Fibroblast of lung (primary cell): ENCODE results near the gene KCNIP1. TPM values are rescaled to one million over a fixed set of nuclear protein-coding genes. Genes with fewer than 3 reads are reported as not detected.

ENCODE experiments used
- DNase-seq, 2 donors: peaks; one replicate each; pipeline versions ENCODE4 v3.0.0 to v3.0.0-alpha.2; 2010; ENCODE audit warnings: low read depth in 2 of 2
- H2AFZ ChIP-seq: 2 replicates; pipeline ENCODE4 v1.5.1; 2012; ENCODE audit warnings: low read length, control low read depth, inconsistent platforms
- H3K27ac ChIP-seq: 2 replicates; pipeline ENCODE4 v1.5.1; 2011; ENCODE audit warnings: low read length, control low read depth; ENCODE audit not compliant: insufficient read depth
- H3K27me3 ChIP-seq: 2 replicates; pipeline ENCODE4 v1.5.1; 2011; ENCODE audit warnings: mild to moderate bottlenecking, low read length; ENCODE audit not compliant: control insufficient read depth, insufficient read depth
- H3K36me3 ChIP-seq: 2 replicates; pipeline ENCODE4 v1.5.1; 2011; ENCODE audit warnings: low read length; ENCODE audit not compliant: control insufficient read depth, insufficient read depth
- H3K4me1 ChIP-seq: 2 replicates; pipeline ENCODE4 v1.5.1; 2011; ENCODE audit warnings: low read length; ENCODE audit not compliant: control insufficient read depth, insufficient read depth; ENCODE audit errors: extremely low read depth
- H3K4me2 ChIP-seq: 2 replicates; pipeline ENCODE4 v1.5.1; 2011; ENCODE audit warnings: low read length, control low read depth; ENCODE audit not compliant: insufficient read depth; ENCODE audit errors: extremely low read depth
- H3K4me3 ChIP-seq, 4 experiments: fragments of 200-600 bp in 1 of 4; sonication (generic) in 1 of 4; replicated peaks in 1 of 4; 2 replicates each; pipeline ENCODE4 v1.5.1; 2011 to 2016; ENCODE audit warnings: low read length in 4 of 4, low read depth in 3 of 4, mild to moderate bottlenecking in 3 of 4, control low read depth in 2 of 4, inconsistent platforms in 1 of 4, mixed read lengths in 1 of 4; ENCODE audit not compliant: insufficient read depth in 1 of 4; ENCODE audit errors: control extremely low read depth in 1 of 4
- H3K79me2 ChIP-seq: 2 replicates; pipeline ENCODE4 v1.5.1; 2012; ENCODE audit warnings: mild to moderate bottlenecking, low read length, inconsistent platforms; ENCODE audit not compliant: control insufficient read depth, insufficient read depth
- H3K9ac ChIP-seq: 2 replicates; pipeline ENCODE4 v1.5.1; 2011; ENCODE audit warnings: mild to moderate bottlenecking, low read length, control low read depth; ENCODE audit not compliant: insufficient read depth
- H3K9me3 ChIP-seq: 2 replicates; pipeline ENCODE4 v1.5.1; 2012; ENCODE audit warnings: low read depth, low read length; ENCODE audit not compliant: control insufficient read depth, insufficient read depth
- H4K20me1 ChIP-seq: 2 replicates; pipeline ENCODE4 v1.5.1; 2011; ENCODE audit warnings: low read length; ENCODE audit not compliant: control insufficient read depth, insufficient read depth; ENCODE audit errors: extremely low read depth
- CTCF ChIP-seq, 2 donors: IDR thresholded peaks in 1 of 2; conservative IDR thresholded peaks in 1 of 2; 1 replicate in 1 of 2; 2 replicates in 1 of 2; pipeline ENCODE4 v1.5.1; 2011 to 2012; ENCODE audit warnings: low read length in 2 of 2, control low read depth in 1 of 2, inconsistent platforms in 1 of 2, low read depth in 1 of 2, mild to moderate bottlenecking in 1 of 2
- EZH2 ChIP-seq: IDR thresholded peaks from 2 replicates; pipeline ENCODE4 v1.5.1; 2012; ENCODE audit warnings: low read length, control low read depth, mild to moderate bottlenecking; ENCODE audit errors: missing control alignments
- polyA plus RNA-seq, 2 donors: library from polyadenylated mRNA; depleted of rRNA in 1 of 2; stranded (reverse) in 1 of 2; unstranded in 1 of 2; fragments of >200 nt; gene quantifications; 2 replicates each; pipeline ENCODE4 v1.2.1, GENCODE V29; 2011 to 2012; ENCODE audit warnings: missing spikeins in 1 of 2
- total RNA-seq: library from RNA; depleted of rRNA; stranded (reverse); fragments of >200 nt; gene quantifications from 2 replicates; pipeline ENCODE4 v1.2.1, GENCODE V29; 2014

The KCNIP1 gene
- total and polyA plus RNA-seq, 2 donors (not counting 1 experiment from before 2014, with no cell fraction given) = not detected

- no peak for DNase-seq
- Histone ChIP-seq H3K4me3 (no peak overlapping the region), H3K27me3 (no peaks in the 10 kb centered on the region), H3K79me2 (no peaks in the 10 kb centered on the region), H3K9me3 (no peaks in the 10 kb centered on the region), H3K36me3 (no peaks in the 10 kb centered on the region), H3K9ac (no peak overlapping the region), H3K27ac (no peak overlapping the region), H2AFZ (no peak overlapping the region), H3K4me2 (no peak overlapping the region), H4K20me1 (no peaks in the 10 kb centered on the region), H3K4me1 (peaks cover 7% of the 10 kb centered on the region)
- no peak for TF ChIP-seq CTCF (conservative IDR thresholded peaks at IDR 0.05 in 1 of 2, IDR thresholded peaks at IDR 0.05 in 1 of 2; ENCODE audit: low read depth in 1 of 2, low read length in 2 of 2)
- TF ChIP-seq EZH2 = no peak
Observed at GRCh38 chr5:170630226-170630625, 126.4 kb downstream of the KCNIP1 start.

GRCh38 chr5:170630711-170631141, 126.9 kb downstream of the KCNIP1 start:
- H3K36me3 ChIP-seq = no peaks in the 10 kb centered on the region
- H2AFZ ChIP-seq = no peak overlapping the region
- H3K79me2 ChIP-seq = no peaks in the 10 kb centered on the region
- no peaks in the 10 kb centered on the region for H4K20me1 ChIP-seq
- DNase-seq = no peak
- no peak overlapping the region for H3K4me3 ChIP-seq
- no peak overlapping the region for H3K4me2 ChIP-seq
- H3K27me3 ChIP-seq = no peaks in the 10 kb centered on the region
- no peak overlapping the region for H3K27ac ChIP-seq
- H3K4me1 ChIP-seq = peaks cover 7% of the 10 kb centered on the region
- H3K9ac ChIP-seq = no peak overlapping the region
- no peak for TF ChIP-seq CTCF (conservative IDR thresholded peaks at IDR 0.05 in 1 of 2, IDR thresholded peaks at IDR 0.05 in 1 of 2; ENCODE audit: low read depth in 1 of 2, low read length in 2 of 2)
- no peak for TF ChIP-seq EZH2
- no peaks in the 10 kb centered on the region for H3K9me3 ChIP-seq

GRCh38 chr5:170631466-170632195, 127.8 kb downstream of the KCNIP1 start:
- Histone ChIP-seq H3K9ac (no peak overlapping the region), H3K36me3 (no peaks in the 10 kb centered on the region), H3K4me1 (peaks cover 7% of the 10 kb centered on the region), H3K4me3 (no peak overlapping the region), H3K9me3 (no peaks in the 10 kb centered on the region), H3K27ac (no peak overlapping the region), H3K4me2 (no peak overlapping the region), H3K27me3 (no peaks in the 10 kb centered on the region), H4K20me1 (no peaks in the 10 kb centered on the region), H2AFZ (no peak overlapping the region), H3K79me2 (no peaks in the 10 kb centered on the region)
- peak in 1 of 2 donors; percentile 15 for TF ChIP-seq CTCF (conservative IDR thresholded peaks at IDR 0.05 in 1 of 2, IDR thresholded peaks at IDR 0.05 in 1 of 2; ENCODE audit: low read depth in 1 of 2, low read length in 2 of 2)
- no peak for TF ChIP-seq EZH2
- peak in 1 of 2 donors; percentile 35 for DNase-seq
